NCI-H1694 treated with DMSO at 0.1 percent for 48 hours (cell line): ENCODE data around the gene XYLT2.
"Not testable (repeated sequence)": the region's sequence is repeated elsewhere in the genome, so short reads cannot be mapped to it uniquely, and the experiment has no call there.

ENCODE experiments used
- DNase-seq: peaks from one replicate; lab custom pipeline; 2025; lab: John Stamatoyannopoulos, UW

The XYLT2 gene

GRCh38 chr17:50319306-50320004, 26.5 kb upstream of the XYLT2 start:
- no peak for DNase-seq

DNA sequence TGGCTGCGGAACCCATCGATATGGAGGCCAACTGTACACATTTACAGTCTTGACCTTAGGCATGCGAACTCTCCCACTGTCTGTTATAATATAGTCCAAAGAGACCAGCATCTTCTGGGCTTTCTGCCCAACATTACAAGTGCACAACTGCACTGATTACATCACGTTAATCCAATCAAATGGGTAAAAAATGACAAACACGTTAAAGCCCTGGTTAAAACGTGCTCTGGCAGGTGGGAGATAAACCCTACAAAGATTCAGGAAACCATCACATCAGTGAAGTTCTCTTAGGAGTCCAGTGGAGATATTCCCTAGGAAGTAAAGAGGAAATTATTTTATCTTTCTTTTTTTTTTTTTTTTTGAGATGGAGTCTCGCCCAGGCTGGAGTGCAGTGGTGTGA, 23.7 kb upstream of the XYLT2 start:
- DNase-seq: no peak

GRCh38 chr17:50323060-50323459, 22.9 kb upstream of the XYLT2 start:
- DNase-seq: no peak

- DNase-seq: no peak
These were observed 20.0 kb upstream of the XYLT2 start for GRCh38 chr17:50325906-50326305.

GRCh38 chr17:50326831-50327364, 19.0 kb upstream of the XYLT2 start:
- DNase-seq: no peak

DNA sequence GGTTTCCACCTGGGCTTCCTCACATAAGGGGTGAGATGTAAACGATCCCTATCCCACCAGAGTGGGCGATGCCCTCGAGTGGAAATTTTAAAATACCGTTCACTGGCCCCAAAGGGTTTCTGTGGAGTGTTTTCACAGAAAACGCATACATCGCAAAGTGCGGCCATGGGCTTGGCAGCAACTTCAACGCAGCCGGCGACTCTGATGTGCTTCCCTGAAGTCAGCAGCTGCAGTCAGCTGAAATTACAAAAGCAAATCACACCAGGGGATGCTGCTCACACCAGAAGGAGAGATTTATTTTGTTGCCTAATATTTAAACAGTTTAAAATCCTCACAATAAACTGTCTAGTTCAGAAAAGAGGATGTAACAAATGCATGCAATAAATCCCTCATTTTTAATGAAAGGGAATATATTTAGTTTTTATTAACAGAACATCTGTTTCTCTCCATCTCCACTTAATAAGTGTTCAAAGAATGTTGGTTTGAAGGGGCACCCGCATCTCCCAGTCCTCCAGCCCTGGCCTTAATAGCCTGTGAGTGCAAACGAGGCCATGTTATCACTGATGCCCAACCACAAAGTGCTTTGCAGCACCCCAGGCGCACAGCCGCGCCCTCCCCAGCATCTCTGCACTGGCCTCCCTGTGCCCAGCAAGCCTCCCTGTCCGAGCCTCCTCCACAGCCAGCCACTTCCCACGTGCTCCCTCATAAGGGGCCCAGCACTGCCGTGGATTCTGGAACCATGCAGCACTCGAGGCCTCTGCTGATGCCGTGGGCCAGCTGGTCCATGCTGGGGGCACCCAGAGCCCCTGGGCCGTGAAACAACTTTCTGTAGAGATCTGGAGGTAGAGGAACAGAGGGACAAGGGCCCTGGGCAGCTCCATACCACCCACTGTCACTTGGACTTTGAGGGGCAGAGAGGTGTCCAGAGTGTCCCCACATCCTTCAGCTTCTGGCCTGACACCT, 17.3 kb upstream of the XYLT2 start:
- DNase-seq: peak; percentile 15

GRCh38 chr17:50329716-50330115, 16.2 kb upstream of the XYLT2 start:
- no peak for DNase-seq

GRCh38 chr17:50330151-50330775, 15.7 kb upstream of the XYLT2 start:
- no peak for DNase-seq

- DNase-seq: no peak
These were observed 14.7 kb upstream of the XYLT2 start for GRCh38 chr17:50331085-50331791.

GRCh38 chr17:50332196-50332595, 13.7 kb upstream of the XYLT2 start:
- DNase-seq: no peak

DNA sequence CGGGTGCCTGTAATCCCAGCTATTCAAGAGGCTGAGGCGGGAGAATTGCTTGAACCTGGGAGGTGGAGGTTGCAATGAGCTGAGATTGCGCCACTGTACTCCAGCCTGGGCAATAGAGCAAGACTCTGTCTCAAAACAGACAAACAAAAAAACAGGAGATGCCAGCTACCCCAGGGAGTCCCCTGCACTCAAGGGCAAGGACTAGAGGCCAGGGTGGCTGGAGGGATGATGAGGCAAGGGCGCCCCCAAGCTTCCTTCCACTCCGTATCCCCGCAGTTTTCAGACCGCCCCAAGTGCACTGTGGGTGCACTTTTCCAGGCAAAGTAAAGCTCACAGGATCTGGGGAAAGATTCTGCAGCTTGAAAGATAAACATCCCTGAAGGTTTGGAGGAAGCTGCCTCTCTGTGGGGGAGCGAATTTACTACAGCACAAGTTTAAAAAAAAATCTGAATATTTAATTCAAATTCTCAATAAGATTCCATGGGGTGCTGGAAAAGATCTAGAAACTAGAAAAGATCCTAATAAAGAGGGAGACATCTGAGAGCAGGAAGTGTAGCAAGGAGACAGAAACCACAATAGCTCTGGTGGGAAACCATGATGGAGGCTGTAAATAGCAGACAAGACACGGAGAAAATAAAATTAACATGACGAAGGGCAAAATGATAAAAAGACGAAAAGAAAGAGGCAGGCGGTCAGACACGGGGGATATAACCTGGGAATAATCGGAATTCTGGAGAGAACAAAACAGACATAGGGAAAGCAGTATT, 12.5 kb upstream of the XYLT2 start:
- DNase-seq: not testable (repeated sequence)

DNA sequence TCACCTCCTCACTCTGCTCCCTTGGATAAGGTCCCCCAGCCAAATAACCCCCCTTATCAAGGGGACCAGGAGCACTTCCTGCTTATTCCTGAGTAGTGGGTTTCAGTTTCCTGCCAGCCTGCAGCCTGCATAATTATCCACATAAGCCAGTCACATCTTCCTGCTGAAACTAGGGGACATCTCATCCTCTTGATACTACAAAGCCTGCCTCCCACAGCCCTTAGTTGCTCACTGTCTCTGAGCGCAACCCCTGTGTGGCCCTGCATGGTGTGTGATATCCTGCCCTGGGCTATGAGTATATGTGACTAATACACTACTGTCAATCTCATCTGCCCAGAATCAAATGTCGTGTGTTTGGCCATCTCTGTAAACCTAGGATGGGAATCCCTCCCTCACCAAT, 8.0 kb upstream of the XYLT2 start:
- DNase-seq: no peak

DNA sequence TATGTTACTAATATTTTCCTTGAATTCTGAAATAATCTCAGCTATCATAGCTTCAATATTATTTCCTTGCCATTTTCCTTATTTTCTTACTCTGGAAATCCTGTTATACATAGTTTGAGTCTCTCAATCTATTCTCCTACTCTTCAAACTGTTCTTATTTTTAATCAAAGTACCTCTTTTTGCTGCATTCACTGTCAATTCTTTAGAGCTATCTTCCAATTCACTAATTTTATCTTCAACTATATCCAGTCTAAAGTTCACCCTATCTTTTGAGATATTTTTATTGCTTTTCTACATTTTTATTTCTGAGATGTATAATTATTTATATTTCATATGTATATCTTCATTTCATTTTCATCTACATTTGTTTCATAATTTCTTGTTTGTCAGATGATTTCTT, 7.3 kb upstream of the XYLT2 start:
- no peak for DNase-seq

- DNase-seq: no peak
These were observed 6.5 kb upstream of the XYLT2 start for GRCh38 chr17:50339381-50339780.

DNA sequence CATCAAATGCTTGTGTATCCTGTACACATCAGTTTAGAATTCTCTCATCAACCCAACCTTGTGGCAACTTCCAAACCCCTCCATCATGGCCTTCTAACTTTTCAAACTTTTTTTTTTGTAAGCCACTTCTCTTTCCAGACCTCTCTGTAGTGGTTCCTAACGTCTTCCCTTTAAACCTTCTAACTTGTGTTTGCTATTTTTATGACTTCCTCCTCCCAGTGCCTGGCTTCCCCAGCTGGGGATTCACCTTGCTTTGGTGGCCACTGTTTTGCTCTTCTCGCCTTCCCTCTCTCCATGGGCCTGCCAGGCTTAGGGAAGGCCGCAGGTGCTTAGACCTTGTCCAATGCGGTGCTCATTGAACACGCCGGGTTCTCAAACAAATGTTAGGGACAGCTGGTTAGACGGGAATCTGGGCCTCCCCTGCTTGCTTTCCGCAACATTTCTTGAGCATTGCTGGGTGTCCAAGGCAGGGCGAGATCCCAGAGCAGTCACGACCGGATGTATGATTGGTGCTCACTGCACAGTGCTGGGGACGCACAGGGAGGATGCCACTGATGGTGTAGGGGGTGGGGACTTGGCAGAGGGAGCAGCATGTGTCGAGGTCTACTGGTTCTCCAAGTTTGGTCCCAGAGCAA, 1.1 kb upstream of the XYLT2 start:
- DNase-seq: no peak

DNA sequence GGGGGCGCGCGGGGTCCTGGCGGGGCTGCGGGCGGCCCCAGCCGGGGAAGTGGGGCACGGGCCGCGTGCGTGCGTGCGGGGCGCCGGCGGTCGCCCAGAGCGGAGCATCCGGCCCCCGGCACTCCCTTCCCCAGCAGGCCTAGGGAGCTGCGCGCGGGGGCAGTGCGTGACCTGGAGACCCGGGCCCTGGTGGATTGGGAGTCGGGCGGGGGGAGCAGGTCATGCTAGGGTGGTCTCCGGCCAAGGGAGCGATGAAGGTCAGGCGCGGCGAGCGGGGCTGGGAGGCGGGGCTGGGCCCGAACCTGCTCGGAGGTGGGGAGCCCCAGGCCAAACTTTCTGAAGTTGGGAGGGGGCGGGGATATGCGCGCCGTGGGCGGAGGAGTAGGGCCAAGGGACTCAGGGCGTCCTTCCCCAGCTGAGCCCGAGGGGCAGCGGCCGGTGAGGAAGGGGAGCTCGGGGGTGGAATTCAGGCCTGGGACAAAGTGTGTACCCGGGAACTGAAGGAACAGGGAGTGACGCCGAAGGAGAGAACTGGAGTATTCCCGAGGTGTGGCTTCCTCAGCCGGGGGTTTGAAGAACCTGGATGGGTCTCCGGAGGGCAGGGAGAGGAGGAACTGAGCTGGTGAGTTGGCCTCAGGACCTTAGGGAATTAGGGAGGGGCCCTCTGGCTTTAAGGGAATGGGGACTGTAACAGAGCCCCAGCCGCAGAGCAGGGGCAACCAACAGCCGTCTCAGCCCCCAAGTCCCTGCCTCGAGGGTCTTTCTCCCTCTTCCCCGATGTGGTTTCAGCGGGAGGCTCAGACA, 589 bp downstream of the XYLT2 start:
- DNase-seq: no peak

- no peak for DNase-seq
These were observed 1.4 kb downstream of the XYLT2 start for GRCh38 chr17:50347117-50347893.

DNA sequence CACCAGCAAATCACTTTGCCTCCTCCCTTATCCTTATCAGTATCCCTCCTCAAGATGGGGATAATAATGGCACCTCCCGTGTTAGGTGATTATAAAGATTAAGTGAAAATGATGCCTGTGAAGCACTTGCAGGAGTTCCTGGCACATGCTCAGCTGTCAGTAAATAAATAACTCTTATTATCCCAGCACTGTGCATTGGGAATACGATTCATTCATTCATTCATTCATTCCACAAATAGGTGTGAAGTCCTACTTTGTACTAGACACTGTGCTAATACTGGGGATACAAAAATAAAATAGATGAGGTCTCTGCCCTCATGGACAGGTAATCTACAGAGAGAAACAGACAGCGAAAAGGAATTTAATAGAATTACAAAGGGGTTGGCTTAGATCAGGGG, 2.0 kb downstream of the XYLT2 start:
- no peak for DNase-seq
